HepG2 (cell line): ENCODE results near the gene FAAP20. TPM values are rescaled to one million over a fixed set of nuclear protein-coding genes. Genes with fewer than 3 reads are reported as not detected.

Experiments
- BHLHE40 ChIP-seq: IDR thresholded peaks from 2 replicates; pipeline ENCODE4 v1.6.1; 2011; ENCODE audit warnings: low read length, improper control_type of control experiment
- CC2D1A ChIP-seq: sonication (generic); formaldehyde crosslinking; IDR thresholded peaks from 2 replicates; pipeline ENCODE4 v1.8.1; 2023; ENCODE audit warnings: mild to moderate bottlenecking, missing genetic modification reagents
- E2F2 ChIP-seq: sonication (generic); formaldehyde crosslinking; IDR thresholded peaks from 2 replicates; pipeline ENCODE4 v1.4.0; 2020; ENCODE audit warnings: missing genetic modification reagents, borderline replicate concordance
- FOXC1 ChIP-seq: sonication (generic); formaldehyde crosslinking; IDR thresholded peaks from 2 replicates; pipeline ENCODE4 v1.8.0; 2022; ENCODE audit warnings: mild to moderate bottlenecking, missing genetic modification reagents, borderline replicate concordance
- GABPB1 ChIP-seq: IDR thresholded peaks from 2 replicates; pipeline ENCODE4 v1.6.1; 2016; ENCODE audit warnings: mild to moderate bottlenecking, missing genetic modification reagents, moderate library complexity, missing compliant biosample characterization
- GMEB1 ChIP-seq: sonication (generic); formaldehyde crosslinking; IDR thresholded peaks from 2 replicates; pipeline ENCODE4 v1.5.1; 2020; ENCODE audit warnings: missing genetic modification reagents, mild to moderate bottlenecking, borderline replicate concordance
- HHEX ChIP-seq: IDR thresholded peaks from 2 replicates; pipeline ENCODE4 v1.6.1; 2016; ENCODE audit warnings: control low read depth
- HNRNPL ChIP-seq: fragments of 200-400 bp; formaldehyde crosslinking; IDR thresholded peaks from 2 replicates; pipeline ENCODE4 v1.6.1; 2017; ENCODE audit warnings: mild to moderate bottlenecking, low read depth, low read length
- NFIC ChIP-seq: IDR thresholded peaks from 2 replicates; pipeline ENCODE4 v1.6.1; 2012; ENCODE audit warnings: mild to moderate bottlenecking, low read length, inconsistent platforms
- PTBP1 ChIP-seq: fragments of 200-400 bp; formaldehyde crosslinking; IDR thresholded peaks from 2 replicates; pipeline ENCODE4 v1.6.1; 2018; ENCODE audit warnings: low read length, low read depth; ENCODE audit not compliant: poor library complexity, severe bottlenecking
- TRIM22 ChIP-seq: fragments of 450-650 bp; IDR thresholded peaks from 2 replicates; pipeline ENCODE4 v1.6.1; 2017
- U2AF1 ChIP-seq: fragments of 200-400 bp; formaldehyde crosslinking; optimal IDR thresholded peaks from 2 replicates; pipeline ENCODE3; 2017; ENCODE audit warnings: mild to moderate bottlenecking, low read depth, low read length
- ZBTB7A ChIP-seq: sonication (generic); formaldehyde crosslinking; IDR thresholded peaks from 2 replicates; pipeline ENCODE4 v1.8.0; 2022; ENCODE audit warnings: mild to moderate bottlenecking, missing genetic modification reagents
- ZFP36L1 ChIP-seq: sonication (generic); formaldehyde crosslinking; IDR thresholded peaks from 2 replicates; pipeline ENCODE4 v1.8.0; 2022; ENCODE audit warnings: mild to moderate bottlenecking, missing genetic modification reagents, moderate library complexity
- ZNF350 ChIP-seq: sonication (generic); formaldehyde crosslinking; IDR thresholded peaks from 2 replicates; pipeline ENCODE4 v1.4.0; 2020; ENCODE audit warnings: mild to moderate bottlenecking, low read depth, missing genetic modification reagents, borderline replicate concordance
- ZNF547 ChIP-seq: sonication (generic); formaldehyde crosslinking; IDR thresholded peaks from 2 replicates; pipeline ENCODE4 v1.5.1; 2020; ENCODE audit warnings: mild to moderate bottlenecking, missing genetic modification reagents
- ZNF598 ChIP-seq: sonication (generic); formaldehyde crosslinking; IDR thresholded peaks from 2 replicates; pipeline ENCODE4 v1.5.1; 2020; ENCODE audit warnings: mild to moderate bottlenecking, missing genetic modification reagents, borderline replicate concordance
- ZNF749 ChIP-seq: sonication (generic); formaldehyde crosslinking; IDR thresholded peaks from 2 replicates; pipeline ENCODE4 v1.8.0; 2022; ENCODE audit warnings: mild to moderate bottlenecking, missing genetic modification reagents, moderate library complexity, borderline replicate concordance
- polyA plus RNA-seq, 8 experiments: library from polyadenylated mRNA; depleted of rRNA in 3 of 8; stranded (reverse) in 7 of 8; unstranded in 1 of 8; fragments of >200 nt; fragmentation: Illumina TruSeq in 4 of 8; extraction: Trizol in 4 of 8; gene quantifications; 2 replicates each; pipeline versions ENCODE4 v1.2.1 to v1.2.3, GENCODE V29; 2011 to 2016; ENCODE audit warnings: low read depth in 4 of 8, missing spikeins in 1 of 8, mixed read lengths in 1 of 8; ENCODE audit not compliant: insufficient read depth in 1 of 8
- total RNA-seq, 5 experiments: library from RNA; depleted of rRNA; stranded (reverse); fragments of >200 nt; fragmentation: Illumina TruSeq; extraction: Trizol; gene quantifications; 2 replicates each; pipeline ENCODE4 v1.2.3, GENCODE V29; 2016; ENCODE audit warnings: low read depth in 1 of 5
- TF ChIP-seq, protein P1 (sequence below): sonication (generic); formaldehyde crosslinking; IDR thresholded peaks from 2 replicates; pipeline ENCODE4 v1.5.0; 2020; ENCODE audit warnings: missing genetic modification reagents
- TF ChIP-seq, protein P2 (sequence below), 2 experiments: fragments of 450-650 bp in 1 of 2; sonication (generic) in 1 of 2; formaldehyde crosslinking; IDR thresholded peaks; 2 replicates each; pipeline versions ENCODE4 v1.5.0 to v1.8.0; 2020 to 2022; ENCODE audit warnings: mild to moderate bottlenecking in 1 of 2, missing genetic modification reagents in 1 of 2
- TF ChIP-seq, protein P3 (sequence below): sonication (generic); formaldehyde crosslinking; IDR thresholded peaks from 2 replicates; pipeline ENCODE4 v1.9.0; 2021; ENCODE audit warnings: missing genetic modification reagents, mild to moderate bottlenecking, borderline replicate concordance

The FAAP20 gene
- total and polyA plus RNA-seq, 2 of the 13 experiments (the other 11 are each of a cell fraction or from before 2014, with no cell fraction given): 9.6 to 10.8 TPM

GRCh38 chr1:2231532-2232254, 37.1 kb upstream of the FAAP20 start (continued):
- TF ChIP-seq, protein P1, sequence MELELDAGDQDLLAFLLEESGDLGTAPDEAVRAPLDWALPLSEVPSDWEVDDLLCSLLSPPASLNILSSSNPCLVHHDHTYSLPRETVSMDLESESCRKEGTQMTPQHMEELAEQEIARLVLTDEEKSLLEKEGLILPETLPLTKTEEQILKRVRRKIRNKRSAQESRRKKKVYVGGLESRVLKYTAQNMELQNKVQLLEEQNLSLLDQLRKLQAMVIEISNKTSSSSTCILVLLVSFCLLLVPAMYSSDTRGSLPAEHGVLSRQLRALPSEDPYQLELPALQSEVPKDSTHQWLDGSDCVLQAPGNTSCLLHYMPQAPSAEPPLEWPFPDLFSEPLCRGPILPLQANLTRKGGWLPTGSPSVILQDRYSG: no peak
- no peak for TF ChIP-seq BHLHE40
- TF ChIP-seq ZNF749: no peak
- TF ChIP-seq U2AF1: no peak
- no peak for TF ChIP-seq TRIM22
- 0 out of 2 replicates have a peak, but pooled peaks have one; percentile 42 for TF ChIP-seq CC2D1A (CRISPR knock-in tag)
- TF ChIP-seq E2F2 (CRISPR knock-in tag): no peak
- no peak for TF ChIP-seq ZFP36L1 (CRISPR knock-in tag)
- TF ChIP-seq HNRNPL: no peak
- TF ChIP-seq FOXC1 (CRISPR knock-in tag): 0 out of 2 replicates have a peak, but pooled peaks have one; percentile 0
- peak; percentile 25; the same call in 1 of the 2 replicates for TF ChIP-seq GMEB1 (CRISPR knock-in tag)
- peak; percentile 76; the same call in 1 of the 2 replicates for TF ChIP-seq ZNF547
- TF ChIP-seq GABPB1 (CRISPR knock-in tag): 0 out of 2 replicates have a peak, but pooled peaks have one; percentile 2
- TF ChIP-seq NFIC: no peak
- TF ChIP-seq, protein P2, sequence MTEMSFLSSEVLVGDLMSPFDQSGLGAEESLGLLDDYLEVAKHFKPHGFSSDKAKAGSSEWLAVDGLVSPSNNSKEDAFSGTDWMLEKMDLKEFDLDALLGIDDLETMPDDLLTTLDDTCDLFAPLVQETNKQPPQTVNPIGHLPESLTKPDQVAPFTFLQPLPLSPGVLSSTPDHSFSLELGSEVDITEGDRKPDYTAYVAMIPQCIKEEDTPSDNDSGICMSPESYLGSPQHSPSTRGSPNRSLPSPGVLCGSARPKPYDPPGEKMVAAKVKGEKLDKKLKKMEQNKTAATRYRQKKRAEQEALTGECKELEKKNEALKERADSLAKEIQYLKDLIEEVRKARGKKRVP (CRISPR knock-in tag; IDR thresholded peaks at IDR 0.05): no peak
- peak; percentile 65; the same call in 1 of the 2 replicates for TF ChIP-seq ZNF598
- TF ChIP-seq, protein P3, sequence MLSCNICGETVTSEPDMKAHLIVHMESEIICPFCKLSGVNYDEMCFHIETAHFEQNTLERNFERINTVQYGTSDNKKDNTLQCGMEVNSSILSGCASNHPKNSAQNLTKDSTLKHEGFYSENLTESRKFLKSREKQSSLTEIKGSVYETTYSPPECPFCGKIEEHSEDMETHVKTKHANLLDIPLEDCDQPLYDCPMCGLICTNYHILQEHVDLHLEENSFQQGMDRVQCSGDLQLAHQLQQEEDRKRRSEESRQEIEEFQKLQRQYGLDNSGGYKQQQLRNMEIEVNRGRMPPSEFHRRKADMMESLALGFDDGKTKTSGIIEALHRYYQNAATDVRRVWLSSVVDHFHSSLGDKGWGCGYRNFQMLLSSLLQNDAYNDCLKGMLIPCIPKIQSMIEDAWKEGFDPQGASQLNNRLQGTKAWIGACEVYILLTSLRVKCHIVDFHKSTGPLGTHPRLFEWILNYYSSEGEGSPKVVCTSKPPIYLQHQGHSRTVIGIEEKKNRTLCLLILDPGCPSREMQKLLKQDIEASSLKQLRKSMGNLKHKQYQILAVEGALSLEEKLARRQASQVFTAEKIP (CRISPR knock-in tag): no peak
- no peak for TF ChIP-seq PTBP1
- TF ChIP-seq ZNF350 (CRISPR knock-in tag): peak; percentile 18; the same call in 1 of the 2 replicates
- no peak for TF ChIP-seq HHEX
- peak; percentile 59; the same call in 1 of the 2 replicates for TF ChIP-seq ZBTB7A (CRISPR knock-in tag)
